IPS-20b (cell line): ENCODE measurements around the gene ANO1.

Experiments used
- H3K27ac ChIP-seq: one replicate; pipeline ENCODE4 v1.5.1; 2013; ENCODE audit warnings: low read length
- H3K27me3 ChIP-seq: 2 replicates; pipeline ENCODE4 v1.6.1; 2013; ENCODE audit warnings: mild to moderate bottlenecking, low read length, inconsistent platforms; ENCODE audit not compliant: insufficient read depth
- H3K36me3 ChIP-seq: 2 replicates; pipeline ENCODE4 v1.6.1; 2013; ENCODE audit warnings: low read depth, mild to moderate bottlenecking, inconsistent platforms, low read length, moderate library complexity; ENCODE audit not compliant: insufficient read depth
- H3K4me1 ChIP-seq: 2 replicates; pipeline ENCODE4 v1.6.1; 2013; ENCODE audit warnings: mild to moderate bottlenecking, control low read depth, inconsistent platforms, low read length, moderate library complexity; ENCODE audit not compliant: insufficient read depth
- H3K4me3 ChIP-seq: 2 replicates; pipeline ENCODE4 v1.5.1; 2013; ENCODE audit warnings: mild to moderate bottlenecking, low read length, inconsistent platforms
- H3K9ac ChIP-seq: 2 replicates; pipeline ENCODE4 v1.6.1; 2013; ENCODE audit warnings: low read depth, mild to moderate bottlenecking, inconsistent platforms, low read length, moderate library complexity
- H3K9me3 ChIP-seq: 2 replicates; pipeline ENCODE4 v1.6.1; 2013; ENCODE audit warnings: mild to moderate bottlenecking, low read depth, low read length, inconsistent platforms; ENCODE audit not compliant: insufficient read depth

ANO1 gene

DNA sequence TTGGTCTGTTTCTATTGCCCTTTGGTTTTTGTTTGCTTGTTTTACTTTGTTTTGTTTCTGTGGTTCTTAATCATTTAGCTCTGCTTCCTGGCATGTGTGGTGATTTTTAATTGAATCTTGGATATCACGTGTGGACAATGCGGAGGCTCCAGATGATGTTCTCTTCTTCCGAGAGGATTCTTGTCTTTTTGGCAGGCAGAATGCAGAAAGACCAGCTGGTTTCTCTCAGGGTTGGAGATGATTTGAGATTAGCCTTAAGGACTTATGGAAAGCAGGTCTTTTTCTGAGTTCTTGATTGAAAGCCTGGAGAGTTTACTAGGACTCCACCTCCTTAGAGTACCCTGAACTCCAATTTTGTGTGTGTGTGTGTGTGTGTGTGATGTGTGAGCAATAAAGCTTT, 21.0 kb upstream of the ANO1 start:
- Histone ChIP-seq H3K27ac (no peak overlapping the region), H3K4me3 (no peak overlapping the region), H3K27me3 (no peaks in the 10 kb centered on the region), H3K4me1 (no peaks in the 10 kb centered on the region), H3K36me3 (no peaks in the 10 kb centered on the region), H3K9me3 (no peaks in the 10 kb centered on the region), H3K9ac (no peak overlapping the region)

GRCh38 chr11:70059971-70060370, 18.1 kb upstream of the ANO1 start:
- H3K4me3 ChIP-seq: no peak overlapping the region
- H3K27me3 ChIP-seq: no peaks in the 10 kb centered on the region; the same call in 1 of the 2 replicates
- H3K9me3 ChIP-seq: no peaks in the 10 kb centered on the region
- no peak overlapping the region for H3K27ac ChIP-seq
- H3K9ac ChIP-seq: no peak overlapping the region
- H3K4me1 ChIP-seq: no peaks in the 10 kb centered on the region; the same call in 1 of the 2 replicates
- no peaks in the 10 kb centered on the region for H3K36me3 ChIP-seq

- H3K9ac ChIP-seq: no peak overlapping the region
- no peak overlapping the region for H3K27ac ChIP-seq
- H3K4me3 ChIP-seq: no peak overlapping the region
- no peaks in the 10 kb centered on the region for H3K9me3 ChIP-seq
- H3K4me1 ChIP-seq: no peaks in the 10 kb centered on the region; the same call in 1 of the 2 replicates
- H3K36me3 ChIP-seq: no peaks in the 10 kb centered on the region
- no peaks in the 10 kb centered on the region; the same call in 1 of the 2 replicates for H3K27me3 ChIP-seq
Observed at GRCh38 chr11:70060611-70061293, 17.4 kb upstream of the ANO1 start.

- no peaks in the 10 kb centered on the region; the same call in 1 of the 2 replicates for H3K4me1 ChIP-seq
- no peaks in the 10 kb centered on the region for H3K36me3 ChIP-seq
- no peak overlapping the region for H3K27ac ChIP-seq
- H3K4me3 ChIP-seq: no peak overlapping the region
- no peaks in the 10 kb centered on the region; the same call in 1 of the 2 replicates for H3K27me3 ChIP-seq
- H3K9me3 ChIP-seq: no peaks in the 10 kb centered on the region
- H3K9ac ChIP-seq: no peak overlapping the region
Observed at GRCh38 chr11:70061734-70062133, 16.4 kb upstream of the ANO1 start.

DNA sequence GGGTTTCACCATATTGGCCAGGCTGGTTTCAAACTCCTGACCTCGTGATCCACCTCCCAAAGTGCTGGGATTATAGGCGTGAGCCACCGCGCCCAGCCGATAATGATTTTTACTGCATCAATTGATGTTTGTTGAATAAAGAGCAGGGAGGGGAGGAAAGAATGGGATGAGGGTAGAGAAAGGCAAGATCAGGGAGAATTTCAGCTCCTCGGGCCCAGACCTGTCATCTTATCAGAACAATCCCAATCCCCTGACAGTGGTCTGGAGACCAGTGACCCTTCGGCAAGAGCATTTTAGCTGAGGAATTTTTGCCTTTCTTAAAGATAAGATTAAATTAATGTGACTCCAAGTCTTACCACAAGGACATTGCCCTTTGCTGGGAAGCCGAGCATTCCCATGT, 15.0 kb upstream of the ANO1 start:
- H3K27ac ChIP-seq: no peak overlapping the region
- no peaks in the 10 kb centered on the region for H3K36me3 ChIP-seq
- H3K4me1 ChIP-seq: peaks cover 5% of the 10 kb centered on the region
- no peak overlapping the region for H3K9ac ChIP-seq
- no peak overlapping the region for H3K4me3 ChIP-seq
- H3K27me3 ChIP-seq: no peaks in the 10 kb centered on the region; the same call in 1 of the 2 replicates
- H3K9me3 ChIP-seq: no peaks in the 10 kb centered on the region

GRCh38 chr11:70063555-70063954, 14.6 kb upstream of the ANO1 start:
- Histone ChIP-seq H3K27ac (no peak overlapping the region), H3K27me3 (peaks cover under 1% of the 10 kb centered on the region; the same call in 1 of the 2 replicates), H3K9me3 (no peaks in the 10 kb centered on the region), H3K9ac (no peak overlapping the region), H3K4me1 (peaks cover 9% of the 10 kb centered on the region), H3K36me3 (no peaks in the 10 kb centered on the region), H3K4me3 (no peak overlapping the region)

GRCh38 chr11:70064008-70064725, 13.9 kb upstream of the ANO1 start:
- H3K9ac ChIP-seq: no peak overlapping the region
- H3K4me1 ChIP-seq: peaks cover 9% of the 10 kb centered on the region
- H3K27ac ChIP-seq: no peak overlapping the region
- peaks cover 6% of the 10 kb centered on the region for H3K27me3 ChIP-seq
- no peak overlapping the region for H3K4me3 ChIP-seq
- H3K36me3 ChIP-seq: no peaks in the 10 kb centered on the region
- H3K9me3 ChIP-seq: no peaks in the 10 kb centered on the region

- H3K27ac ChIP-seq: no peak overlapping the region
- H3K4me1 ChIP-seq: peaks cover 9% of the 10 kb centered on the region
- no peak overlapping the region for H3K4me3 ChIP-seq
- no peaks in the 10 kb centered on the region for H3K36me3 ChIP-seq
- no peaks in the 10 kb centered on the region for H3K9me3 ChIP-seq
- peaks cover 10% of the 10 kb centered on the region for H3K27me3 ChIP-seq
- H3K9ac ChIP-seq: no peak overlapping the region
Observed at GRCh38 chr11:70064726-70065317, 13.3 kb upstream of the ANO1 start.

DNA sequence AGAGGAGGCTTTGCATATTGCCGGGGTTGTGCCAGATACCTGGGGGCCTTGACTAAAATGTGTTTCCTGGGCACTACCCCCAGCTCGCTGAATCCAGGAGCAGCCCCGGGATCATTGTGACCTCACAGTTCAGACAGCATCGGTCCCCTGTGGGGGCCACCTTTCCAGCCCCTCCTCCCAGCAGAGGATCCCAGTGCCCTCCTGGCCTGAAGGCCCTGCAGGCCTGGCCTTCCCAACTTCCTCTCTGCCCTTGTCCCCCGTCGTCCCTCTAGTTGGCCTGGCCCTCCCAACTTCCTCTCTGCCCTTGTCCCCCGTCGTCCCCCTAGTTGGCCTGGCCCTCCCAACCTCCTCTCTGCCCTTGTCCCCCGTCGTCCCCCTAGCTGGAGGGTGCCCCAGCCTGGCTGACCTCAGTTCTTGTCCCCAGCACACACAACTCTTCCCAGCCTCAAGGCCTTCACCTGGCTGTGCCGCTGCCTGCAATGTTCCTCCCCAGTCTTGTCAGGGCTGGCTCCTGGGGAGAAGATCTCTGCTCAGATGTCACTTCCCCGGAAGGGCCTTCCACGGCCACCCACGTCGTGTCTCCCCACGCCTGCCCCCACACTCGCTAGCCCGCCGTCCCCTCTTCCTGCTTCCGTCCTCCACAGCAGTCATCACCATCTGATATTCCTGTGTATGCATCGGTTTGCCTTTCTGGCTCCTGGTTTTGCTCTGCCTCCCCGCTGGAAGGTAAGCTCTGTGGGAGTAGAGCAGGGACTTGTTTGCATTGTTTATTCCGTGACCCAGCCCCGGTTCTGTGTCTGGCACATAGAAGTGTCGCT, 12.6 kb upstream of the ANO1 start:
- Histone ChIP-seq H3K36me3 (no peaks in the 10 kb centered on the region), H3K9ac (no peak overlapping the region), H3K27me3 (peaks cover 11% of the 10 kb centered on the region), H3K27ac (no peak overlapping the region), H3K9me3 (no peaks in the 10 kb centered on the region), H3K4me3 (no peak overlapping the region), H3K4me1 (peaks cover 9% of the 10 kb centered on the region)

DNA sequence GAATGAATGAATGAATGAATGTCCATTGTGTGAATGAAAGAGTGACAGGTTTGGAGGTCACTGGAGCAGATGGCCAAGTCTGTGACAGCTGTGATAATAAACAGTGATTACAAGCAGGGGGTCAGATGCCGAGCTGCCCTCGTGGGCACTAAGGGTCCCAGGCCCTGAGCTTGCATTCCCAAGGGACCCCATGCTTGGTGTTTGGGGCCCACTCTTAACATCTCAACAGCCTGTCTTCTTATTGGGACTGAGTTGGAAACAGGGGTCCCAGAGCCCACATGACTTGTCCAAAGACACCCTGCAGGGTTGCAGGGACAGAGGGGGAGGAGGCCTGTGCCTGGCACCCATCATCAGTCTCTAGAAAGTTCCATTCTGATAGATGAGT, 12.0 kb upstream of the ANO1 start:
- Histone ChIP-seq H3K27me3 (peaks cover 14% of the 10 kb centered on the region), H3K9ac (no peak overlapping the region), H3K27ac (no peak overlapping the region), H3K36me3 (no peaks in the 10 kb centered on the region), H3K4me1 (peaks cover 9% of the 10 kb centered on the region), H3K9me3 (no peaks in the 10 kb centered on the region), H3K4me3 (no peak overlapping the region)

DNA sequence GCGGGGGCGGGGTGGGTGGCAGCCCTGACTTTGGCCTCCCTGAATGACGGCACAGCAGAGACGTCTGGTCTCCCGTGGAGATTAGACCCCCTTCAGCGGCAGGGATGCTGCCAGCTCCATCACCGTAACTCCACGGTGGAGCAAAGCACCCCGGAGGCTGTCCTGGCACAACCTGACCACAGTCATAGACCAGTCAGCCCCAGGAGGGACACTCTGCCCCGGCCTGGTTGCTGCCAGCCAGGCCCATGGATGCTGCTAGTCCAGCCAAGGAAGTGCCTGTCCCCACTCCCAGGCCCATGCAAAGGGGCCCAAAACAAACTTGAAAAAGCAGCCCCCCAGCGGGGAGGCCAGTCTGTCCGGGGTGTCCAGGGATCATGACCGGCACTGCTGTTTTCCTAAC, 11.5 kb upstream of the ANO1 start:
- H3K4me3 ChIP-seq: no peak overlapping the region
- H3K9ac ChIP-seq: no peak overlapping the region
- H3K27ac ChIP-seq: no peak overlapping the region
- H3K4me1 ChIP-seq: peaks cover 9% of the 10 kb centered on the region
- no peaks in the 10 kb centered on the region for H3K9me3 ChIP-seq
- no peaks in the 10 kb centered on the region for H3K36me3 ChIP-seq
- H3K27me3 ChIP-seq: peaks cover 18% of the 10 kb centered on the region
